GM21737 (cell line): Measurements from ENCODE around the gene WDR70.
"Not testable (repeated sequence)": the region's sequence is repeated elsewhere in the genome, so short reads cannot be mapped to it uniquely, and the experiment has no call there.

Source experiments
- ATAC-seq: cut with Tn5 transposase; IDR thresholded peaks from one replicate; pipeline ENCODE4 v1.9.1; 2021; ENCODE audit warnings: mild to moderate bottlenecking, moderate library complexity; ENCODE audit not compliant: unreplicated experiment

The WDR70 gene

GRCh38 chr5:37672118-37672588 is 293.0 kb downstream of the WDR70 start:
- peak; percentile 71 for ATAC-seq

- not testable (repeated sequence) for ATAC-seq
Measured at GRCh38 chr5:37674361-37674760, 295.2 kb downstream of the WDR70 start.

GRCh38 chr5:37679326-37679725 is 300.2 kb downstream of the WDR70 start:
- ATAC-seq: not testable (repeated sequence)

GRCh38 chr5:37679903-37680302 is 300.8 kb downstream of the WDR70 start:
- not testable (repeated sequence) for ATAC-seq

GRCh38 chr5:37683072-37683471 is 304.0 kb downstream of the WDR70 start:
- ATAC-seq: no peak

- no peak for ATAC-seq
Measured at GRCh38 chr5:37685211-37685610, 306.1 kb downstream of the WDR70 start.

GRCh38 chr5:37685816-37686215 is 306.7 kb downstream of the WDR70 start:
- ATAC-seq: no peak

- ATAC-seq: not testable (repeated sequence)
Measured at GRCh38 chr5:37688925-37689324, 309.8 kb downstream of the WDR70 start.

GRCh38 chr5:37694333-37694732 is 315.2 kb downstream of the WDR70 start:
- not testable (repeated sequence) for ATAC-seq

- ATAC-seq: no peak
Measured at GRCh38 chr5:37694867-37695266, 315.7 kb downstream of the WDR70 start.

- no peak for ATAC-seq
Measured at GRCh38 chr5:37695647-37696046, 316.5 kb downstream of the WDR70 start.

GRCh38 chr5:37696190-37697021 is 317.3 kb downstream of the WDR70 start:
- ATAC-seq: no peak

- ATAC-seq: no peak
Measured at GRCh38 chr5:37701868-37702267, 322.8 kb downstream of the WDR70 start.

- ATAC-seq: no peak
Measured at GRCh38 chr5:37703841-37704241, 324.7 kb downstream of the WDR70 start.

GRCh38 chr5:37704406-37704805 is 325.3 kb downstream of the WDR70 start:
- ATAC-seq: no peak

- ATAC-seq: no peak
Measured at GRCh38 chr5:37709020-37709419, 329.9 kb downstream of the WDR70 start.

- ATAC-seq: no peak
Measured at GRCh38 chr5:37710965-37711364, 331.8 kb downstream of the WDR70 start.

GRCh38 chr5:37712750-37713149 is 333.6 kb downstream of the WDR70 start:
- ATAC-seq: no peak

GRCh38 chr5:37714756-37715155 is 335.6 kb downstream of the WDR70 start:
- no peak for ATAC-seq

GRCh38 chr5:37715361-37715760 is 336.2 kb downstream of the WDR70 start:
- ATAC-seq: no peak

GRCh38 chr5:37715992-37716391 is 336.9 kb downstream of the WDR70 start:
- ATAC-seq: no peak

GRCh38 chr5:37716405-37716804 is 337.3 kb downstream of the WDR70 start:
- ATAC-seq: no peak

- no peak for ATAC-seq
Measured at GRCh38 chr5:37717276-37717612, 338.1 kb downstream of the WDR70 start.
